GM21737 (cell line): ENCODE results near the gene HOXB5.

ENCODE experiments used
- ATAC-seq: cut with Tn5 transposase; IDR thresholded peaks from one replicate; pipeline ENCODE4 v1.9.1; 2021; ENCODE audit warnings: mild to moderate bottlenecking, moderate library complexity; ENCODE audit not compliant: unreplicated experiment

The HOXB5 gene

DNA sequence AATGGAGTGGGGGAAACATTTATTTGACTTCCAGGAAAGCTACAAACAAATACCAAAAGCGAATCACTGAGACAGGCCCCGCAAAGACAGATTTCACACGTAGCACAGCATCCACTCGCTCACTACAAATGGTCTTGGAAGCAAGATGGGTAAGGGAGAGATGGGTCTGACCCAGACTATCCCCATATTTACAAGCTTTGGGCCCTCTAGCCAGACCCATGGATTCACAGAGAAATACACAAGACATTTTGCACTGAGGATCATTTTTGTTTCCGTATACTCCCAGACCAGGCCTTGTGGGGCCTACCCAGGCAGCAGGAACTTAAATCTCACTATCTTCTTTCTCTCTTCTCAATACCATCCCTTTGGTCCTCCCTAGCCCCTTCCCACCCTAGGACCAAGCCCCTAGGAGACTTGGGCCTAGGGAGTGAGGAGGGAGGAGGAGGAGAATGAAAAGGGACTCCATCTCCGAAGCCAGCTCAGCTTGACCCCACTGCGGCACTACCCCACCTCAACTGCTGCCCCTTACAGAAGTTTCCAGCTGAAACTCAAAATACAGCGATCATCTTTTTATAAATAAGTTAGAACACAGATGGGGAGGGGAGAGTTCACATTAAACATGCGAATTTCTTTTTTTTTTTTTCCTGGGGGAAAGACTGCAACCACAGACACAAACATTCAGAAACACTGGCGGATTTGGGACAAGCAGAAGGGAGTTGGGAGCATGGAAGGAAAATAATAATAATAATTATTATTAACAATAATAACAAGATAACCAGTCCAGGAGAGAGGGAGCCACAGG, 2.1 kb downstream of the HOXB5 start:
- no peak for ATAC-seq

DNA sequence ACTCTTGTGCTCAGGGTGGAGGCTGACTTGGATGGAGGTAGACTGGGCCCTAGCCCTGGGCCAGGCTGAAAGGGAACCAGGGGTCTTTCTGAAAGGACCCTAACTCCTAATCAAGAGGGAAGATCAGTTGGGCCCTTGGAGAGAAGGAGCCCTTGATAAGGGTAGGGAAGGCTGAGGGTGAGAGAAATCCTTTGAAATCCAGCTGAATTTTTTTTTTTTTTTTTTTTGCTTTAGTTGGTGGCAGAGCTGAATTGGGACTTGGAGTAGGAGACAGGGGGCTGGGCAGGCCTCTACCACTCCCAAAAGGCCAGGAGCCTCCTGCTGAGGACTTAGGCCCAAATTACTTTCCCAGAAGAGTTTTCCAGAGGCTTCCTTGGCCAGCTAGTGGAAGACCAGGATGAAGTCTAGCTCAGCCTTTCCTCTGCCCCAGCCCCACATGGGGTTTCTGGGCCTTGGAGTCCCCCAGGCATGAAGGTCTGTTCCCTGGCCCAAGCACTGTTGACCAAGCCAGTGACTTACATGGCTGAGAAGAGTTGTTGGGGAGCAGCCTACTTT, 2.9 kb downstream of the HOXB5 start:
- no peak for ATAC-seq

DNA sequence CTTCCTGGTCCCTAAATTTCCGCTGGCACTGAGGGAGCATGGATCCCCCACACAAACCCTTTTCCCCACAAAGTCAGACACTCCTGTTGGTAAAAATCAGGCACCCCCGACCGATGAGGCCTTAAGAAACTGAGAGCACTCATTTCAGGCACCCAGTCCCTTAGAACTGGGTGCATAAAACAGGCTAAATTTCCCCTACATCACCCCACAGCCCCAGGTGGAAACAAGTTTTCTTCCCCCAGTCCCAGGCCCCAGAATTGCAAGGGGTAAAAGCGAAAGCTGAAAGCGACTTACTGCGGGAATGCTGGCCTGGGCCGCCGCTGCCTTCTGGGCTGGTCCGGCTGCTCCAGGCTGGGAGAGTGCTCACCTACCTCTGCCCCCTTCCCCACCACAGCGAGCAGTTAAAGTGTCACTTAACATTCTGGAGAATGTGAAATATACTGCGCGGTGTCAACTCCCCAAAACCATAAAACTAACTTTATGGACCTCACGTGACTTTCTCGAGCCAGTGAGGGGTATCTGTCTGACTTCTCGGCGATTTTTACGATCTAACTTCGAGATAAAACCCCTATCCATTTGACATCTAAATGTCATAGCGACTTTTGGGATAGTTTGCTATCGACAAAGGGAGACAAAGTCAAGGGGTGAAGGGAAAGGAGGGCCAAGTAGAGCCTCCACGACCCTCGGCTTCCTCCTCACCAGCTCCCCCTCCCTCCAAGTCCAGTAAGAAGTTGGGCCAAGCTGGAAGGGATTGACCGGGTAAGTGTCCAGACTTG, 3.6 kb downstream of the HOXB5 start, which contains the start of gene HOXB3:
Gene HOXB3 (minus strand): TSS at position 411 of the 776 bp plus-strand sequence. CDS start 37,767 bp downstream, outside the sequence.
- ATAC-seq, result no peak

DNA sequence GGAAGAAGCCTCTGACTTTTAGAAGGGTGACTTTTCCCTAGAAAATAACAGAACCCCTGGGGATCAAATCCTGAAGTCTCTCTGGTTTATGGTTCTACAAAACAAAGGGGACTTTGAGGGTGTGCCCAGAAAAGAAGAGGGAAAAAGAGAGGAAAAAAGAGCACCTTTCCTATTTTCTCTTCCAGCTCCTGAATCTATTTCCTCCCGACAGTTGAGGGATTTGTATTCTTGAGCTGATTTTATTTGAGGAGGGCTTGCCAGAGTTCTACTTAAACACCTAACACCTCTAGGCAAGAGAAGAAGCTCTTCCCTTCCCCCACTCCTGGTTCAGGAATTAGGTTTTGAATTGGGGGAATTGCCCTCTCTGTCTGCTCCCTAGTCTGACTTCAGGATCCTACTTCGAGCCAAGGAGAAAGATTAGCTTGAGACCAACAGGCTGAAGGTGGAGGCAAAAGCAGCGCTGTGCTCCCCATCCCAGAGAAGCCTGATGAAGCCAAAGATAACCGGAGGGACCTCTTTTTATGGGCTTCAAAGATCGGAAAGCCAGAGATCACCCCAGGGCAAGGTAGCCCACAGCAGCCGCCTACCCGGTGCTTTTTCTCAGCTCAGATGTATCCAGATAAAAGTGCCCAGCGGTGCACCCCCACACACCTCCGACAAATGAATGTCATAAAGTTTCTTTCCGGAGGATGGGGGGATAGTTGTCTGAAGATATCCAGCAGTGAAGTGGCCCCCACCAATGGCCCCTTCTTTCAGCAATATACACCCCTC, 4.3 kb downstream of the HOXB5 start:
- no peak for ATAC-seq

DNA sequence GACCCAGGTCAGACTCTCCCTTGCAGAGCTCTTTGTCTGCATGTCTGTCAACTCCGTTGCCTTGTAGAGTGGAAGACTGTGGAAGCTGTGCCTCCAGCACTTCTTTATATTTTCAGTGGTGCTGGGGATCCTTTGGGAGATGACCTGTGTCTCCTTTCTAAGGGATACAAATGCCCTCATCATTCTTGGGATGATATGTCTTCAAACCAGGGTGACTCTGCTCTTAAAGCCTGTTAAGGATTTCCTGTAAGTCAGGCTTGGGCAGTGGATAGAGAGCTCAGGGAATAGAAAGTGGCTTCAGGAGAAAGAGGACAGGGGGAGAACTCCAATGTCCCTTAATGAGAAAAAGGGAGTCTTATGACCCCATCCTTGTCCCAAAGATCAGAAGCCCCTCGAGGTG, 5.1 kb downstream of the HOXB5 start:
- ATAC-seq, result no peak

DNA sequence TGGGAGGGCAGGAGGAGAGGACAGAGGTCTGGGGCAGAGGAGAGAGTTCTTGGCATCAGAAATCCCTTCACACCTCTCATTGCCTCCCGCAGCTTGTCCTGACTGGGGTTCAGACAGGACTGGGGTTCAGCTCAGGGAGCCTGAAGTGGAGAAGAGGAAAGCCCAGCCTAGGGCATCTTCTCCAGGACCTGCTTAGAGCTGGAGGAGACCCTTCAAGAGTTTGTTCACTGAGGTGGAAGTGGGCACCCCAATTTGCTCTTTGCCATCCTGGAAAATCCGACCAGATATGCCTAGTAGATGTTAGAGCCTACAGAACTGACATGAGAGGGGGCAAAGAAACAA, 5.5 kb downstream of the HOXB5 start:
- no peak for ATAC-seq

DNA sequence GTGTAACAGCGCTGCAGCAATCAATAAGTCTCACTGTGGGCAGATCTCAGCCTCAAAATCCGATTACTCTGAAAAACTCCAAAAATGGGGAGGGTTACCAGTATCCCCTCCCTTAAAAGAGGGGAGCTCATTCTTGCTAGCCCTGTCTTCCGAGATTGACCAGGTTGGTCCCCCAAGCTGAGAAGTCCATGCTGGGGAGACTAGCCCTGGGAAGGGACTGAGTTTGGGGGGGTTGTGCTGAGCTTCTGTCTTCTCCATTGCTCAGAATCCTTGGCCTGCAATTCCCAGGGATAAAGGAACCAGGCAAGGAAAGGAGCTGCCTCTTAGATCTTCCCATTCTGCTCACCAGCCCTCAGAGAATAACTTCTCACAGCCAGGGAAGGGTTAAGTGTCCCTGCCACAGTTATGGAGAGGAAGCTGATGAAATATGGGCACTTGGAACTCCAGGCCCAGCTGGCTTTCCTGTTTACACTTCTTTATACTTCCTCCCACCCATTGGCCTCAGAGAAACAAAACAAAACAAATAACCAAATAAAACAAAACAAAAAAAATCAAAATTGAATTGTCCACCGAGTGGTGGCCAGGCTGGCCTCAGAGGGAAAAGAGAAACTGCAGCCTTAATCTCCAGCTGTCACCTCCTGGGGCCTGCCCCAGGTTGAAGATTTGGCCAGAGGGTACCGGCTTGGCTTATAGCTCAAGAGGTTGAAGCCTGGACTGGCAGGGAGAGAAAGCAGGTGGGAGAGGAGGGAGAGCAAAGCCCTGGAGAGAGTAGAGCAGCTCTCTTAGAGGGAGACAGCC, 6.1 kb downstream of the HOXB5 start:
- no peak for ATAC-seq

DNA sequence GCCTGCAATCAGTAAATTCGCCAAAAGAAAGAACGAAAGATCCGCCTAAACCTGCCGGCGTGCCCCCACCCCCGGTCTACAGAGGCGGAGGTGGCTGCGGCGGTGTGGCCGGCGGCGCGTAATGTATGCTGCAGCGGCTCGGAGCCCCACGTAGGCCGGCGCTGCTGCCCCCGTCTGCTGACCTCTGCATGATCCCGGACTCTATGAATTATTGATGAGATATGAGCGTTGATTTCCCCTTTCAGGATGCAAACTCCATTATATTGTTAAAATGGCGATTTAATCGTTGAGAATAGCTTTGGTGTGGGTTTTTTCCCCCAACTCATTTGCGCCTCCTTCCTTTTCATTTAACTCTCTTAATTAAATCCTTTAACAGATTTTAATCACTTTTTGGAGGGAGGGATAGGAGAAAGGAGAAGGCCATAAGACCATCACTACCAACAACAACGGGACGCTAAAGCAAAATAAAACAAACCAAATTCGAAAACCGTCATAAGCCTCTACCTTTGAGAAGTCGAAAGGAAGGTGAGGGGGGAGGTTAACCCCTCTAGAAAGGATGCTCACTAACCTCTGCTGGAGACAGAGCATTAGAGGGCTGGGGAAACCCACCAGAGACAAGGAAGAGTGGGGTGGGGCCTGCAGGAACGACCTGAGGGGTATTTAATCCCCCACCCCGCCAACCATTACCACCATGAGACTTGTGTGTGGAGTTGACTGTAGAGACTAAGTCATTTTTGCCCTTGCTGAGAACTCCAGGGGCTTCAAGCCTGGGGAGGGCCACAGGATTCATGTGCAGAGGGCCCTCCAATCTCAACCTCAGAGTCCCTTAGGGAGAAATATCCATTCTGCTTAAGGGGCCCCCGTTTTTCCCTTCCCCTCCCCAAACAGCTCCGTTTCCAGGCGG, 7.0 kb downstream of the HOXB5 start:
- ATAC-seq, result no peak

DNA sequence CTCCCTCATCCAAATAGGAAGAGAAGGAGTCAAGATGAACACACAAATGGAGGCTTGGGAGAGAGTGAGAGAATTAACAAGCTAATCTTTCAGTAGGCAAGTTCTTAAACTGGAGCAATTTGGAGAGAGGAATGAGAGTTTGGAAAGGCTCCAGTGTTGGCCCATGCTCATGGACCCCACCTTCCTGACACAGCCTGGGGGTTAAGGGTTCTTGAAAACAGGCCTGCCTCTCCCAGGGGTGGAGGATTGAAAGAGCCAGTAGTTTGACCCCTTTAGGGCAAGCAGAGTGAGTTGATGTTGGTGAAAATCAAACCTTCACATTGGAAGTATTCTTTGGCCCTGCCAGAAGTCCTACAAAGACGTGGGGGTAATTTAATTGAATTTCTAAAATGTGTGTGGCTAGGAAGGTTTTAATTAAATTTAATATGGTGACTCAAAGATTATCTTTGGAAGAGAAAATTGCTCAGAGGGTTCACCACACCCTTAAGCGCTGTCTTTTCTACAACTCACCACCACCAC, 9.3 kb downstream of the HOXB5 start:
- no peak for ATAC-seq

DNA sequence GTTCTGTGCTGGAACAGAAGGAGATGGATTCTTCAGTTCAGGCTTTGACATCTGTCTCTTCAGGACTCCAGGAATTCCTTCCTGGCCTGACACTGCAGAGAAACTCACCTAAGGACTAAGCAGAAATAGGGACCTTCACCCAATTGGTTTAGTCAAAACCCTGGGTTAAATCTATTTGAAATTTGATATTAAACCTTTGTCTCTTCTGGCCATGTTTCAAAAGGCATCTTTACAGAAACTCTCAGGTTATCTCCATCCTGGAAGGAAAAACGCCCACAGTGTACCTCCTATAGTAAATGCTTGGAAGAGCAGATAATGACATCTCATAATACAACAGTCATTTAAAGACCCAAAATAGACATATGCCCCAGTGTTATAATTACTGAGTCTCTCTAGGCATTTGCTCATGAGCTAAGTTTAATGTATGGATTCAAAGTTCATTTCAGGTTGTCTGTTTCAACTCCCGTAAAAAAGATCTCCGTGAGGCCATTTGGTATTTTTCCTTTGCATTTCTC, 9.8 kb downstream of the HOXB5 start:
- no peak for ATAC-seq

DNA sequence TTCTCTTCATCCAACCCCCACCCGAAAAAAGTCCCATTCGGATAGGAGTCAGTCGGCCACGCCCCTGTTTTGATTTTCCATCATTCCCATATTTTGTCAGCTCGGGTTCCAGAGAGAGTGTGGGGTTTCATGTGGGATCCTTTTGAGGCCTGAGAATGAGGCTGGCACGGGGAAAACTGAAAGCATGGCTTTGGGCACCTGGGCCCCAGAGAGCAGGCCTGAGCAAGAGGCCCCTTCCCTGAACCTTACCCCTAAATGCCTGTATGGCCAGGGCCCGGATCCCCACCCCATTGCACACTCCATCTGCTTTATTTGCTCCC, 10.9 kb downstream of the HOXB5 start:
- no peak for ATAC-seq

DNA sequence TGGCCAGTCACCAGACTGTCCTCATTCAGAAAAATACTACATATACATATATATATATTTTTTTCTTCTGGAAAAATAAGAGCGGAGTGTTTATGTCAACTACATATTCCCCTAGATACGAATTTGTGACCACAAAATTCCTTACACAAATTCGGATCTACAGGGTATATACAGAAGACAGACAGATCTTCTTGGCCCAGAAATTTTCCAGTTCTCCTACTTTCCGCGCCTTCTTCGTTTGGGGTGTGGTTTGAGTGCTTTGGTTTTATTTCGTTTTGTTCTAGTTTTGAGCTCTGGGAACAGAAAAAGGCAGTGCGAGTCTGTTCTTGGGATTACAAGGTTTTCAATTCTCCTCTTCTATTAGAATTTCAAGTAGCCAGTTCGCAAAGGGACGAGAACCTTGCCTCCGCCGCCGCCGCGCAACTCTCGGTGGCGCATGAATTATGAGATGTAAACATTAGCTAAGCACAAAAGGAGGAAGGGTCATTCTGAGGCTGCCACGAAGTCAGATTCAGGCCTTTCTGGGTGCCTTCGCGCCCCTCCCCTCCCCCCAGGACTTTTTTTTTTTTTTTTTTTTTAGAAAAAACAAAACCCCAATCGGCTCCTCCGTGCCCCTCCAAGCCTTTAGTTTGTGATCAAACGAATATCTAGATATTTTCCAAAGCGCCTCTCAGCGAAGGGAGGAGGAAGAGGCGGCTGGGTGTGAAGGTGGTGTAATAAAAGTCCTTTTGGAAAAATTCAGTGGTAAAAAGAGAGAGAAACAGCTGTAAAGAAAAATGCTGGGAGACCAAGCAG, 13.6 kb downstream of the HOXB5 start:
- ATAC-seq, result no peak

DNA sequence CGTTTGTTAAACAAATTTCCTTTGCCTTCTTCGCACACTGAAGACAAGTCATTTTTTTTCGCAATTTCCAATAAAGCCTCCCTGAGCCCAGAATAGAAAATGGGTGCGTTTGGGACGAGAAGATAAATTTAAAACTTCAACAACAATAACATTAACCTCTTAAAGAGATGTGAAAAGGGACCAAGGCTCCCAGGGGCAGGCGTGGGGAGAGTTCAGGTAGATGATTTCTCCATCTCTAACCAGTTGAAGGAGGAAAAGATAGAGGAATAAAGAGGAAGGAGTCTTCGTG, 14.2 kb downstream of the HOXB5 start:
- no peak for ATAC-seq

DNA sequence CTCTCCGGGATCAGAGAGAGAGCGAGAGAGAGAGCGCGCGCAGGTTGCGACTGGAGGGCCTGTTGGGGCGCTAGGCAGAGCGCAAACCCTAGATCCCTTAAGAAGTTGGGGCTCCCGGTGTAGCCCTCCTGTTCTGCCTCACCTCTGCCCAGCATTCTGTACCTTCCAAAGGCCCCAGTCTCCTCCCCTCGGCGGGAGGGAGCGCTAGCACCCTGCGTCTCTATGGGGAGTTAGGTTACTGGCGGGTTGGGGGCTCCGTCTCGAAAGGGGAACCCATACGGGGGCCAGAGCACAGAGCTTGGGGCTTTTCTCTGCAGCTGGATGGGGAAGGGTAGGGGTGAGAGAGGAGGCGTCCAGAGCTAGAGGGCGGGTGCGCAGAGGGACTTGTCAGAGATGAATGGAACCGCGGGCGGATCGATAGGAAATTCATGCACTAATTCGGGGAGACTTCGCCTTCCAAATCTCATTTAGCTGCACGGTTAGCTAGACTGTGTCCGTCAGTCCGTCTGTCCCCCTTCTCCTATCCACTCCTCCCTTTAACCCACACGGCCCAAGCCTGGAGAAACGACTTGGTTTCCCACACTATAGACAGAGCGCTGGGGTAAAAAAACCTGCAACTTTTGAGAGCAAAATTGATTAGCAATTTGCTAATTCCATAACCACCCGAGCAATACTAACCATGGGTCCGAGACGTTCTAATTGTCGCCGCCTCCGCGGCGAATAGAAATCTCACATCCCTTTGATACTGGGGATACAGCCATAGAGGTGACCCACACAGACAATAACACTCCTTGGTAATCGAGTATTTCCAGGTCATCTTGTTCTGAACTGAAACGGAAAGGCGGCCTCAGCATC, 14.7 kb downstream of the HOXB5 start:
- no peak for ATAC-seq

DNA sequence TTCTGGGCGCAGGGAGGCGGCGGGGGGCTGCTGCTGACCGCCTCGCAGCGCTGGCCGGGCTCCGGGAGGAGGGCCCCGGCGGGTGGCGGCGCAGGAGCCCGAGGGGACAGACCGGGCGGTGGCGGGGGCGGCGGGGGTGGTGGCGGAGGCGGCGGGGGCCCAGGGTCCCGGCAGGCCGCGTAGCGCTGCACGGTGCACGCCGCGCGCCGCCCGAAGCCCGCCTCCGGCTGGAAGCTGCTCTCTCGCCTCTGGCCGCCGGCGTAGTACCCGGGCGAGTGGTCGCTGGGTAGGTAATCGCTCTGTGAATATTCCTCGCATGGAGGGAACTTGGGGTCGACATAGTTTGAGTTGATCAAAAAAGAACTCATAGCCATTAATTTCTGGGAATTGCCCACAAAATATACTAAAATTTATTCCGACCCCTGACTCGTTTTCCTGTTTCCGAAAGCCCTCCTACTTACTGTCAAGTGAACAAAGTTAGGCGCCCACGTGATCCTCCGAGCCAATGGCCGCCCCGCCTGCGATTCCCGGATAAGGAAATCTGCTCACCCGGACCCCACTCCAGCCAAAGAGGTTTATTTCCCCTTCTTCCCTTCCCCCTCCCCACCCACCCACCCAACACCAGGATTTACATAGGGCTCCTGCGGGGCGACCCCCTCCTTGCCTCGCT, 15.5 kb downstream of the HOXB5 start, which contains the start of gene HOXB4:
Gene HOXB4 (minus strand): TSS at position 405 of the 670 bp plus-strand sequence. CDS start 31 bp downstream, at position 374.
- ATAC-seq, result no peak

DNA sequence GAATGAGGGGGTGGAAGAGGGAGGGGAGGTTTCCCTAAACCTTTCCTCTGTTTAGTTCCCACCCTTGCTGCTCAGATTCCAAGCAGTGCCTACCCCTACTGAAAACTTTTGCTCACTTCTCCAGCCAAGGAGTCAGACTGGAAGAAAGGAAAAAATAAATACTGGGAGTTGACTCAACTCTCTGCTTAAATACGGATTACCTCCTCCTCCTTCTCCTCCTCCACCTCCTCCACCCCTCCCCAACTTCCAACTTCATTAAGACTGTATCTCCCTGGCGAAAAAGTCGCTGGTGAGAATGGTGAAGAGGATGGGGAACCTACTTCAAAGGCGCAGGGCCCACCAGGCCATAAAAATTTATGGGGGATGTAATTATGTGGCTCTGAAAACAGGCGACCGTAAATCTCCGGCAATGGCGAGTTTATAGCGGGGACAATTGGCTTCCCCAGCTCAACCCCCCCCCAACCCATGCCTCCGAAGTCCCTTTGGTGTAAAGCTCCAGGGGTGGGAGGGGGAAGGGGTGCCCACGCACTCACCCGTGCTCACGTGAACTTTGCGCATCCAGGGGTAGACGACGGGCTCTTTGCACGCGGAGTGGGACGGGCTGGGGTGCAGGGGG, 16.1 kb downstream of the HOXB5 start:
- ATAC-seq, result no peak
